ENCODE measurements around the gene PGA3. TPM values are rescaled to one million over a fixed set of nuclear protein-coding genes. Genes with fewer than 3 reads are reported as not detected.

The PGA3 gene
- total RNA-seq, 3 donors from 2014 or later (not counting 1 experiment from before 2014, with no cell fraction given), result not detected

DNA sequence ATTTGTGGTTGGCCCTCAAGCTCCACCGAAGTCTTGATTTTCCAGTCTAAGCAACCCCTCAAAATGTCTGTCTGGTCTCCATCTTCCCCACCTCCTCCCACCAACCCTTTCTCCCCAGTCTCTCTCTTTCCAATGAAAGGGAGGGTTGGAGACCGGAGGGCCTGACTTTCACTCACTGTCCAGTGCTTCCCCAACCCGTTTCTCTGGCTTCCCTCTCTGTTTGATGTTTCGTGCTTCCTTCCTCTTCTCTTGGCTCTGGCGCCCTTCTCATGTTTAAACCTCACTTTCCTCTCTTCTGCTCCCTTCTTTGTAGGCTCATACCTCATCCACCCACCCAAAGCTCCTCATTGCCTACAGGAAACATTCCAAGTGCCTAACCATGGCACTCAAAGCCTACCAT, 31.0 kb upstream of the PGA3 start:
- Histone ChIP-seq H3K4me1 (ENCODE audit: control insufficient read depth, insufficient read depth, low read length) (peaks cover 3% of the 10 kb centered on the region), H3K4me3 (ENCODE audit: low read length) (no peak overlapping the region), H3K36me3 (ENCODE audit: control insufficient read depth, insufficient read depth, low read length) (no peaks in the 10 kb centered on the region), H3K9me3 (ENCODE audit: control insufficient read depth, insufficient read depth, low read length) (no peaks in the 10 kb centered on the region), H3K27ac (ENCODE audit: low read length) (no peak overlapping the region), H3K27me3 (ENCODE audit: control insufficient read depth, insufficient read depth, low read length) (peaks cover 2% of the 10 kb centered on the region)
- intact Hi-C loops (cut with micrococcal nuclease), result no loop called here
- H3K27ac Mint-ChIP-seq, result no peak overlapping the region
- DNase-seq, result no peak
- TF ChIP-seq CTCF (IDR thresholded peaks at IDR 0.05), result no peak
- H3K4me3 Mint-ChIP-seq, result no peak overlapping the region
- whole genome bisulfite sequencing (ENCODE audit: insufficient coverage), result 35% methylated on average over 5 of the region's 5 CpGs
- no peaks in the 10 kb centered on the region for H3K36me3 Mint-ChIP-seq
- peaks cover 11 to 13% of the 10 kb centered on the region in 2 donors for H3K4me1 Mint-ChIP-seq
- no peaks in the 10 kb centered on the region for H3K9me3 Mint-ChIP-seq
- no peak for ATAC-seq
- H3K27me3 Mint-ChIP-seq (ENCODE audit: low read depth in 2 of 2), result peaks cover 9 to 27% of the 10 kb centered on the region in 2 donors

GRCh38 chr11:61172888-61173287, 30.4 kb upstream of the PGA3 start:
- Histone ChIP-seq H3K4me1 (ENCODE audit: control insufficient read depth, insufficient read depth, low read length) (peaks cover 3% of the 10 kb centered on the region), H3K27me3 (ENCODE audit: control insufficient read depth, insufficient read depth, low read length) (peaks cover 2% of the 10 kb centered on the region), H3K36me3 (ENCODE audit: control insufficient read depth, insufficient read depth, low read length) (no peaks in the 10 kb centered on the region), H3K27ac (ENCODE audit: low read length) (no peak overlapping the region), H3K4me3 (ENCODE audit: low read length) (no peak overlapping the region), H3K9me3 (ENCODE audit: control insufficient read depth, insufficient read depth, low read length) (no peaks in the 10 kb centered on the region)
- DNase-seq (no peak), ATAC-seq (no peak)
- WGBS (ENCODE audit: insufficient coverage), result 84% methylated on average over 3 of the region's 3 CpGs
- peaks cover 11 to 13% of the 10 kb centered on the region in 2 donors for H3K4me1 Mint-ChIP-seq
- no peaks in the 10 kb centered on the region for H3K9me3 Mint-ChIP-seq
- H3K27ac Mint-ChIP-seq, result no peak overlapping the region
- no peak for TF ChIP-seq CTCF (IDR thresholded peaks at IDR 0.05)
- peaks cover 9 to 27% of the 10 kb centered on the region in 2 donors for H3K27me3 Mint-ChIP-seq (ENCODE audit: low read depth in 2 of 2)
- H3K4me3 Mint-ChIP-seq, result no peak overlapping the region
- no peaks in the 10 kb centered on the region for H3K36me3 Mint-ChIP-seq
- intact Hi-C loops (cut with micrococcal nuclease), result no loop called here

DNA sequence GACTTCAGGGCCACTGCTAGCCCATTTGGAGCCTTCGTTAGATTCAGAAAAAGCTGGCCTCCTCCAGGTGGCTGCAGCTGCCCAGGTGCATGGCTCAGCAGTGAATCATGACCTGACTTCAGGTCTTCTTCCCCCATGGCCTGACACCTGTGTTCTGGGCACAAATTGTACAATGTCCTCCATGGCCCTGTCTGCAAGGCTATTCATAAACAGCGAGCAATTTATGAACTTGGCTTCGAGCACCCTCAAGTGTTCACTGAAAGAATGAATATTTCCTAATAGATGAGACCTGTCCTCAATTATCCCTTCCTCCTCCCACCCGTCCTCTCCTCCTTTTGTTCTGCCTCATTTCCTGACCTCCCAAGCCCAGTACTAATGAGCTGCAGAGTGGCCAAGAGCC, 29.9 kb upstream of the PGA3 start:
- intact Hi-C loops (cut with micrococcal nuclease), result no loop called here
- H3K27ac Mint-ChIP-seq, result no peak overlapping the region
- H3K27me3 Mint-ChIP-seq (ENCODE audit: low read depth in 2 of 2), result peaks cover 9 to 27% of the 10 kb centered on the region in 2 donors
- no peaks in the 10 kb centered on the region for H3K36me3 ChIP-seq (ENCODE audit: control insufficient read depth, insufficient read depth, low read length)
- no peaks in the 10 kb centered on the region for H3K9me3 ChIP-seq (ENCODE audit: control insufficient read depth, insufficient read depth, low read length)
- H3K27ac ChIP-seq (ENCODE audit: low read length), result no peak overlapping the region
- TF ChIP-seq CTCF (IDR thresholded peaks at IDR 0.05), result no peak
- ATAC-seq, result no peak
- WGBS (ENCODE audit: insufficient coverage), result 90% methylated on average over 4 of the region's 4 CpGs
- no peaks in the 10 kb centered on the region for H3K9me3 Mint-ChIP-seq
- H3K36me3 Mint-ChIP-seq, result no peaks in the 10 kb centered on the region
- no peak overlapping the region for H3K4me3 Mint-ChIP-seq
- H3K4me3 ChIP-seq (ENCODE audit: low read length), result no peak overlapping the region
- no peak for DNase-seq
- no peaks in the 10 kb centered on the region for H3K4me1 ChIP-seq (ENCODE audit: control insufficient read depth, insufficient read depth, low read length)
- peaks cover 11 to 13% of the 10 kb centered on the region in 2 donors for H3K4me1 Mint-ChIP-seq
- H3K27me3 ChIP-seq (ENCODE audit: control insufficient read depth, insufficient read depth, low read length), result peaks cover 2% of the 10 kb centered on the region

- ATAC-seq, result no peak
- H3K36me3 Mint-ChIP-seq, result no peaks in the 10 kb centered on the region
- Histone ChIP-seq H3K27me3 (ENCODE audit: control insufficient read depth, insufficient read depth, low read length) (peaks cover 2% of the 10 kb centered on the region), H3K4me1 (ENCODE audit: control insufficient read depth, insufficient read depth, low read length) (no peaks in the 10 kb centered on the region), H3K9me3 (ENCODE audit: control insufficient read depth, insufficient read depth, low read length) (no peaks in the 10 kb centered on the region), H3K36me3 (ENCODE audit: control insufficient read depth, insufficient read depth, low read length) (no peaks in the 10 kb centered on the region), H3K27ac (ENCODE audit: low read length) (no peak overlapping the region), H3K4me3 (ENCODE audit: low read length) (no peak overlapping the region)
- H3K4me3 Mint-ChIP-seq, result no peak overlapping the region
- no peak for DNase-seq
- no peak for TF ChIP-seq CTCF (IDR thresholded peaks at IDR 0.05)
- H3K4me1 Mint-ChIP-seq, result peaks cover 11 to 13% of the 10 kb centered on the region in 2 donors
- H3K9me3 Mint-ChIP-seq, result no peaks in the 10 kb centered on the region
- H3K27me3 Mint-ChIP-seq (ENCODE audit: low read depth in 2 of 2), result peaks cover 9 to 29% of the 10 kb centered on the region in 2 donors
- intact Hi-C loops (cut with micrococcal nuclease), result no loop called here
- whole genome bisulfite sequencing (ENCODE audit: insufficient coverage), result 73% methylated on average over 6 of the region's 6 CpGs
- H3K27ac Mint-ChIP-seq, result no peak overlapping the region
Observed at GRCh38 chr11:61174273-61174672, 29.0 kb upstream of the PGA3 start.
